IPS-18c (cell line): ENCODE results near the gene PTH1R.
A peak's percentile ranks its signal among the peaks of the same experiment; 100 is the strongest.

Source experiments
- H3K4me3 ChIP-seq: 2 replicates; pipeline ENCODE4 v1.7.0; 2013; ENCODE audit warnings: low read depth, mild to moderate bottlenecking, low read length, moderate library complexity; ENCODE audit not compliant: insufficient read depth
- H3K9me3 ChIP-seq: one replicate; pipeline ENCODE4 v1.6.1; 2013; ENCODE audit warnings: mild to moderate bottlenecking, low read length, moderate library complexity; ENCODE audit not compliant: control insufficient read depth, insufficient read depth

PTH1R gene

GRCh38 chr3:46871222-46871621 lies 6.3 kb upstream of the PTH1R start:
- Histone ChIP-seq H3K4me3 (no peak overlapping the region), H3K9me3 (no peaks in the 10 kb centered on the region)

DNA sequence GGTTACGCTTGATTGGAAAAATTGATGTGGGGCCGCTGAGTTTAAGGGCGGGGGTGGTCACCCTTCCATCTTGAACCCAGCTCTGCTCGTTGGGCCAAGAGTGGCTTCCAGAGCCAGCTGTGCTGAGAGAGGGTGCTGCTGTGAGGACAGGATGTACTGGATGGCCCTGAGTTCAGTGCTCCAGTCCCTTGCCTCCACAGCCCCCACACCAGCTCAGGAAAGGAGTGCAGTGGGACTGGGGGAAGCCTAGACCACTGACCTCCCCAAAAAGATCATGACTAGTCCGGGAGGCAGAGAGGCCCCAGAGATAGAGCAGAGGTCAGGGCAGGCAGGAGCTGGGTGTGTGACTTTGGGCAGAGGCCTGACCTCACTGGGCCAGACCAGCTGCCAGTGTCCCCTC lies 4.0 kb upstream of the PTH1R start:
- Histone ChIP-seq H3K9me3 (no peaks in the 10 kb centered on the region), H3K4me3 (no peak overlapping the region; the same call in 1 of the 2 replicates)

DNA sequence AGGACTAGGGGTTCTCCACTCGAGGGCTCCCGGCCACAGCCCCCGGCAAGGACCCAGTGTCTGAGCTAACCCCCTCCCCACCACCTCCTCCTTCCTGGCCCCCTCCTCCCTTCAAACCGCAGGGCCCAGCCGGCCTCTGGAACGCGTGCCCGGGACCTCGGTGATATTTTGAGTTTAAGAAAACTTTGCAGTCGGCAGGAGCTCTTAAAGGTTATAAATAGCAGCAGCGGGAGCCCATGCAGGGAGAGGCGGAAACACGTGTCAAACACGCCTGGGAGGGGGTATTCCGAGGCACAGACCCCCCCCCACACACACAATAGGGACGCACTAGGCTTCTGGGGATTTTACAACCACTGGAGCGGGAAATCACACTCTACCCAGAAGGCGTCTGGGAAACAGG lies 3.1 kb upstream of the PTH1R start:
- Histone ChIP-seq H3K9me3 (no peaks in the 10 kb centered on the region), H3K4me3 (no peak overlapping the region)

- Histone ChIP-seq H3K4me3 (no peak overlapping the region), H3K9me3 (no peaks in the 10 kb centered on the region)
These were observed 2.0 kb upstream of the PTH1R start for GRCh38 chr3:46875560-46875959.

DNA sequence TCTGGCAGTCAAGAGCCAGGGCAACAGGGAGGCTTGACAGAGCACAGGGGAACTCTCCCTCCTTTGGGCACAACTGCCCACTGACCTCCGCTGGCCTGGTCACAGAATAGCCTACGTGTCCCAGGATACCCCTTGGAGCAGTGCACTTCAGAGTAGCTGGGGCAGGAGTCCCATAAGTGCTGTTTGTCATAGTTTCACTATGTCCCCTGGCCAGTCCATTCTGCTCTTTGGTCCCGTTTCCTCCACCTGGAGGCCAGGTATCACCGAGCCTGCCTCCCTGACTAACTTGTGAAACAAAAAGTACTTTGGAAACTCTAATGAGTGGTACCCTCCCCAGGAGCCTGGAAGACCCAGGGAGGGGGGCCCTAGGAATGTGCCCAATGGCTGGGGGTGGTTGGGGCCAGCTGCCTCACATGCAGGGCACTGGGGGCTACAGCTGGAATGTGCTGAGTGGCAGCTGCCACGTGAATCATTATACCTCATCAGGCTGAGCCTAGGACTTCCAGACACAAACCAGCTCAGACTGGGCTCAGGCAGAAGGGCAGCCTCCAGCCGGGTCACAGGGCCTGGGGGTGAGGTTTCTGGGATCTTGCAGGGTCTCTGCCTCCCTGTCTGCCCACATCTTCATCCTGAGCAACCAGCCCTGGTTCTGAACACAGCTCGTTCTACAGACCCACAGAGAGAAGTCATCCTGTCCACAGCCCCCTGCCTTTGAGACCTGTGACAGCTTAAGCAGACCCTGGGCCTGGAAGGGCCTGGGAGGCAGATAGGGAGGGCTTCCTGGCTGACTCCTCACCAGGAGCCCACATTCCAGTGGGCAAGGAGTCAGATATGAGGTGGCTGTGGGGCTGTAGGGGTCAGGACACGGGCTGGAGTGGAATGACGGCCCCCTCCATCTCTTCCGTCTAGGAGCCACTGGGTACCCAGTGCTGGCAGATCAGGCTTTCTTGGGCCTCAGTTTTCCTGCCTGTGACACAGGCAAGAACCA lies 914 bp upstream of the PTH1R start:
- Histone ChIP-seq H3K4me3 (no peak overlapping the region), H3K9me3 (no peaks in the 10 kb centered on the region)

DNA sequence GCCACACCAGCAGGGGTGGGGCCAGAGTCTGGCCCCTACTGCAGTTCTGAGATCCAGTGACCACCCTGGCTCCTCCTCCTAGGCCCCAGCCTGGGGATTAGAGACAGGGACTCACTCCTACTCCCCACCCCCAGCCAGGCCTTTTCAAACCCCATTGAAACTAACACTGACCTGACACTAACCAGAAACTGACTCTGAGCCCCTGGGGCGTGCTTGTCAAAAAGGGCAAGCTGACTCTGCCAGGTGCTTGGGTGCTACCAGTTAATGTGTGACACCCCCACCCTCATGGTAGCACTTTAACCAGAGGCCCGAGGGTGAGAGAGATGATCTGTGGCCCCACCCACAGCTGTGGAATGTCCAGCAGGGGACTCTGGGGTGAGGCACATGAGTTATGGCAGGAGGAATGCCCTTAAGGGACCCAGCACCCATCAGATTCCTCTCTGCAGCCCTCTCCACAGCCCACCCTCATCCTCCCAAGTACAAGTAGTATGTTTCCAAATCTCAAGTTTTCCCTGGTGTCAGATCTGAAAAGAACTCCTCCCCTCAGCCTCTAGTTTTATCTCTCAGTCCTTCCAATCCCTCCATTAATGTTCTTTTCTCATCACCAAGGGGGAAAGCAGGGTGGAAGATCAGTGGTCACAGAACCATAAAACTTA lies 1.4 kb downstream of the PTH1R start:
- no peaks in the 10 kb centered on the region for H3K9me3 ChIP-seq
- H3K4me3 ChIP-seq: no peak overlapping the region

- peak overlapping the region; percentile 46 for H3K4me3 ChIP-seq
These were observed 3.5 kb downstream of the PTH1R start for GRCh38 chr3:46880884-46881595.

DNA sequence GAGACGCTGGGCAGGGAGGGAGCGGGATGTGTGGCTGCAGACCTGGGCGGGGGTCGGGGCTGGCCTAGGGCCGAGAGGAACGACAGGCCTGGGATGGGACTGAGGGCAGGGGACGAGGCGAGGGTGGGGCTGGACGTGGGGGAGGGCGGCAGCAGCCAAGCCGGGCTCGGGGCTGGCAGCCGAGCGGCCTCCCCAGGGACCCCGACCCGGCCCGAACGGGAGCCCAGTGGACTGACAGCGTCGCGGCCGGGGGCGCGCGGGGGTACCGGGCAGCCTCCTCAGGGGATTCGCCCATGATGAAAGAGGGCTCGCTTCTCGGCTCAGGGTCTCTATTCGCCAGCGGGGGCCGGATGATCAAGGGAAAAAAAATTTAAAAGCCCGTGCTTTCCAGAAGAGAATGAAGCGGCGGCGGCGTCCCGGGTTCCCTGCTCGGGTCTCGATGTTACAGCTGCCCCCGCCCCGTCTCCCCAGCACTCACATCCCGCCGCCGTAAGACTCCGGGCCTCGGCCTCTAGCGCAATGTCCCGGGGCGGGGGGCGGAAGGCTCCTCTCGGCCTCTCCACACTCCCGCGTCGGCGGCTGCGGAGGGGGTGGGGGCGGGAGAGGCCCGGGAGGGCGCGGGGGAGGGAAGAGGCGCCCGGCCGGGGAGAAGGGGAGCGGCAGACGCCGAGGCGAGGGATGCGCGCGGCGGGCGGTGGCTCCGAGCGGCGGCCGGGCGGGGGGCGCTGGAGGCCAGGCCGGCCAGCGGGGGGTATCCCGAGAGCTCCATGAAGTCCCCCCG lies 4.3 kb downstream of the PTH1R start:
- Histone ChIP-seq H3K4me3 (peak overlapping the region; percentile 67), H3K9me3 (no peaks in the 10 kb centered on the region)

More at GRCh38 chr3:46880884-46881595, 3.5 kb downstream of the PTH1R start:
- no peaks in the 10 kb centered on the region for H3K9me3 ChIP-seq

DNA sequence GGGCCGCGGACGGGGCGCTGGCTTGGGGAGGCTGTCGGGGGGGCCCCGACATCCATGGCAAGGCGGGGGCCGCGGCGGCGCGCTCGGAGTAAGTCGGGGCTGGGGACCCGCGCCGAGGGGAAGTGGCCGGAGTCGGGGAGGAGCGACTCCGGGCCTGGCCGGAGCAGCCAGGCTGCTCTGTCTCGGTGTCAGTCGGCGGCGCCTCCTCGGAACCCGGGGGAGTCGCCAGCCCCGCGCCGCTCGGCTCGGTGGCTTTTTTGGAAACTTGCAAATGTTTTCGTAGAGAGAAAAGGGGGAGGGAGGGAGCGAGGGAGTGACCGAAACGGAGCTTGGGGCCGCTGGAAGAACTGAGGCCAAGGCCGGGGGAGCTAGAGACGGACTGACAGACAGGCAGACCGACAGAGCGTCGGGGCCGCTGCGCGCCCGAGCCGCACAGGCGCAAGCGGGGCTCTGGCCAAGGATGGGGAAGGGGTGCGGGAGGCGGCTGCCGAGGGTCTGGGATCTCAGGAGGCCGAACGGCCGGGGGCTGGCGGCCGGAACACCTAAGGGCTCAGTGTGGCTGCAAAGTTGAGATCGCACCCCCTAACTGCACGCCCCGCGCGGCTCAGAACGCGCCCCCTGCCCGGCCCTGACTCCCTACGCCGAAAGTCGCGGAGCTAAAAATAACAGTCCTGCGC lies 5.0 kb downstream of the PTH1R start:
- peak overlapping the region; percentile 67 for H3K4me3 ChIP-seq
- H3K9me3 ChIP-seq: no peaks in the 10 kb centered on the region

DNA sequence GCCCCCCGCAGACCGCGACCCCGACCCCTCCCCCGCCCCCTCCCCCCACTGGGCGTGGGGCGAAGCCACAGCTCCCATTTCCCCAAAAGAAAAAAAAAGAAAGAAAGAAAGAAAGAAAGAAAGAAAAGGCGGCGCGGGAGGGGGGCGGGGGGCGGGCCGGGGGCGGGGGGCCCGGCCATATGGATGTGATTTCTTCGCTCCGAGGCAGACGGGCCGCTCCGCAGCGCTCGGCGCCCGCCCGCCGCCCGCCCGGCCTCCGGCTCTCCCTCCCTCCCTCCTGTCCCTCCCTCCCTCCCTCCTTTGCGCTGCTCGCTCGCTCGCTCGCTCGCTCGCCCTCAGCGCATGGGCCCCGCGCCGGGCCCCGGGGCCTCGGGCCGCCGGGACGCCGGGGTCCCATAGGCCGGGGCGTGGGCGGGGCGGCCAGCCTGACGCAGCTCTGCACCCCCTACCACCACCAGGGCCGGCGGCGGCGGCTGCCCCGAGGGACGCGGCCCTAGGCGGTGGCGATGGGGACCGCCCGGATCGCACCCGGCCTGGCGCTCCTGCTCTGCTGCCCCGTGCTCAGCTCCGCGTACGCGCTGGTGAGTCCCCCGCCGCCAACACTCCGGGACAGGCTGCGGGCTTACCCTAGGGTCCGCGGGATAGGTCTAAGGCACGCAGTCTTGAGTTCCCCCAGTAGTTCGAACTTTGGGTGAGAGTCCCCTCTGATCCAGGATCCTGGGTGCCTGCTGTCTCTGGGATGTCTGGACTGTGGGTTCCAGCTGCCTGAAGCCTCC lies 5.7 kb downstream of the PTH1R start:
- no peaks in the 10 kb centered on the region for H3K9me3 ChIP-seq
- H3K4me3 ChIP-seq: peak overlapping the region; percentile 67

- H3K4me3 ChIP-seq: peak overlapping the region; percentile 45
These were observed 6.3 kb downstream of the PTH1R start for GRCh38 chr3:46883830-46884185.

GRCh38 chr3:46884427-46884826 lies 6.9 kb downstream of the PTH1R start:
- peak overlapping the region; percentile 45; the same call in 1 of the 2 replicates for H3K4me3 ChIP-seq
- no peaks in the 10 kb centered on the region for H3K9me3 ChIP-seq

More at GRCh38 chr3:46883830-46884185, 6.3 kb downstream of the PTH1R start:
- H3K9me3 ChIP-seq: no peaks in the 10 kb centered on the region

DNA sequence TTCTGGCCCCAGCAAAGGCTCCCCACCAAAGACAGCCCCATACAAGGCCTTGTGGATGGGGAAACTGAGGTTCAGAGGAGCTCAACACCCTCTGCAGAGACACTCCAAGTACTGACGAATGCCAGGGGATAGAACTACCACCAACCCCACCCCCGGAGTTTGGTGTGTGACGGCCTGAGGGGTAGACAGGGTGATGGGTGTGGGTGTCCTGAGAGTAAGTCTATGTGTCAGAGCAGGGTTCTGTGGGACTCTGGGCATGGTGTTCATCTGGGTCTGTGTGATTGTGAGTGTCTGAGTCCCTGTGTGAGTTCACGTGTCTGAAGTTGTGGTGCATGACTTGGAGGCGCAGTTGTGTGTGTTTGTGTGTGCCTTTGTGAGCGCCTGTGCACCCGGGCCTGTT lies 7.4 kb downstream of the PTH1R start:
- Histone ChIP-seq H3K4me3 (no peak overlapping the region), H3K9me3 (no peaks in the 10 kb centered on the region)

DNA sequence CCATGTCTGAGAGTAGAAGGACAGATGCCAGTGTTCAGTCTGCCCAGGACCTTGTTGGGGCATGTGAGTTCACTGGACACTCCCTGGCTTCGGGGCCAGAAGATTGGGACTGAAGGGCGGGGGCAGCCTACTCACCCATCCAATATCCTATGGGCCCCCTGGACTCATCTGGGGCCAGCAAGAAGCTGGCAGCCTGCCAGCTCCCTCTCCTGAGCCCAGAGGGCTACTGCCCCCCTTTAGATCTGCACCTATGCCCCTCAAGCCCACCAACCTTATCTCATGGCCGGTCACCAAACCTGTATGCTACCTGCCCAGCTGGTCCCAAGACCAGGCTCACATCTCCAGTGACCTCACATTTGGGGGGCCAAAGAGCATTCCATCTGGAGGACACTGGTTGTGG lies 8.1 kb downstream of the PTH1R start:
- H3K4me3 ChIP-seq: no peak overlapping the region
- H3K9me3 ChIP-seq: no peaks in the 10 kb centered on the region

- no peaks in the 10 kb centered on the region for H3K9me3 ChIP-seq
- no peak overlapping the region for H3K4me3 ChIP-seq
These were observed 10.5 kb downstream of the PTH1R start for GRCh38 chr3:46887980-46888494.

GRCh38 chr3:46888705-46889104 lies 11.2 kb downstream of the PTH1R start:
- Histone ChIP-seq H3K4me3 (no peak overlapping the region; the same call in 1 of the 2 replicates), H3K9me3 (no peaks in the 10 kb centered on the region)
